ENCODE data around the gene SPARC.
"Not testable (repeated sequence)": the region's sequence is repeated elsewhere in the genome, so short reads cannot be mapped to it uniquely, and the experiment has no call there.

The SPARC gene

DNA sequence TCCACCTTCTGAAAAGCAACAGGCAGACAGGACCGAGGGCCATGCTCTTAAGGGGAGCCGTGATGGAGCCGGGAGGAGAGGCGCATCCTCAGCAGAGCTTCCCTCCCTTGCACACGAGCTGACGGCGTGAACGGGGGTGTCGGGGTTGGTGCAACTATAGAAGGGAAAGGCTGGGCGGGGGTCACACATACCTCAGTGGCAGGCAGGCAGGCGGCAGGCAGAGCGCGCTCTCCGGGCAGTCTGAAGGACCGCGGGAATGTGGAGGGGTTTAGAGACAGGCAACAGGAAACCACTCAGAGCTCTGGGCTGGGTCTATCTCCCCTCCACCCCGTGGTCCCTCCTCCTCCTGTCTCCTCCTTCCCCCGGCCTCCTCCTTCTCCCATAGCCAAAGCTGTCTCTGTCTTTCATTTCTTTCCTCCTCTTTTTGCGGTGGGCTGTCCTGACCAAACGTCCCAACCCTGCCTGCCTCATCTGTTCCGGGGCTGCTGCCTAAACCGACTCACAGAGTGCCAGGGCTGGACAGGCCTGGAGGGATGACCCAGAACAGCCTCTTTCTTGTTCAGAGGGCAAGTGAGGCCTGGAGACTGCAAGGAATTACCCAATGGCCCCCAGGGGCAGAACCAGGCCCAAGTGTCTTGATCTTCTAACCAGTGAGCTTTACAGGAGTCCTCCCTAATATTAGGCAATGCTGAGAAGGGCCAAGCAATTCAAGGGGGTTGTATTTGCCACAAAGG lies at the start of gene SPARC:
Gene SPARC (minus strand): TSS at position 242 of the 734 bp plus-strand sequence. CDS start 10,727 bp downstream, outside the sequence.
- no peak for DNase-seq

GRCh38 chr5:151735646-151736045 lies 48.9 kb upstream of the SPARC start:
- DNase-seq, result no peak

DNA sequence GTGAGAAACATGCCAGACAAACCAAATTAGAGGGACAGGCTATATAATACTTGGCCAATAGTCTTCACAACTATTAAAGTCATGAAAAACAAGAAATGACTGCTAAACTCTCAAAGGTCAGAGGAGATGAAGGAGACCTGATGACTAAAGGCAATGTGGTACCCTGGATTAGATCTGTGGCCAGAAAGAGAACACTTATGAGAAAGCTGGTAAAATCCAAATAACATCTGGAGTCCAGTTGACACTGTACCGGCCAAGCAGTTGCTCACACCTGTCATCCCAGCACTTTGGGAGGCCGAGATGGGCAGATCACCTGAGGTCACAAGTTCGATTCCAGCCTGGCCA lies 47.3 kb upstream of the SPARC start:
- no peak for DNase-seq

GRCh38 chr5:151733358-151734063 lies 46.8 kb upstream of the SPARC start:
- DNase-seq, result no peak

DNA sequence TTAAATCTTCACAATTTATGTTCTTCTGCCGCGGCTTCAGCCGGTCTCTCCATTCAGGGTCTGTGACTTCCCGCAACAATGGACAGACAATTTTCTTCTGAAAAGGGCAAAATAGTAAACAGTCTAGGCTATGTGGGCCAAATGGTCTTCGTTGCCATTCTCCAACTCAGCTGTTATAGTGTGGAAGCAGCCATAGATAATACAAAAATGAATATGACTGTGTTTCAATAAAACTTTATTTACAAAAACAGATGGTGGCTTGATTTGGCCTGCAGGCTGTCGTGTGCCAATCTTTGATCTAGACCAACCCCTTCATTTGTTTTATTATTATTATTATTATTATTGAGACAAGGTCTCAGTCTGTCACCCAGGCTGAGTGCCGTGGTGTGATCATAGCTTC lies 43.7 kb upstream of the SPARC start:
- no peak for DNase-seq

- not testable (repeated sequence) for DNase-seq
Observed at GRCh38 chr5:151729597-151729996, 42.9 kb upstream of the SPARC start.

DNA sequence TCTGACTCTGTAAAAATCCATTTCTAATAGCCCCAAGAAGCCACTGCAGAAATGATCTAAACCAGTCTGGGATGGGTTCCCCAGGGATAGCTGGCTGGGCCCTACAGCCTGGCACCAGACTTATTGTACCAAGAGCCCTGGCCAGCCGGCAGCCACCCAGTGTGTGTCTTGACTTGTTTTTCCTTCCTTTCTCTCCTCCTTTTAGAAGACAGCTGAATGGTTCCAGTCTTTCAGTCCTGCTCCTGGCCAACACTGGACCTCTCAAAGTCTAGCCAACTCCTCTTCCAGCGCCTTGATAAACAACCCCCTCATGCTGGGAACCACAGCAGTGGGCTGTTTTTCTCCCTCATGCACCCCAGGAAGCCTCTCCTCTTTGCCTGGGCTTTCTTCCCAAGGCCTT lies 37.6 kb upstream of the SPARC start:
- no peak for DNase-seq

GRCh38 chr5:151722546-151722945 lies 35.8 kb upstream of the SPARC start:
- no peak for DNase-seq

DNA sequence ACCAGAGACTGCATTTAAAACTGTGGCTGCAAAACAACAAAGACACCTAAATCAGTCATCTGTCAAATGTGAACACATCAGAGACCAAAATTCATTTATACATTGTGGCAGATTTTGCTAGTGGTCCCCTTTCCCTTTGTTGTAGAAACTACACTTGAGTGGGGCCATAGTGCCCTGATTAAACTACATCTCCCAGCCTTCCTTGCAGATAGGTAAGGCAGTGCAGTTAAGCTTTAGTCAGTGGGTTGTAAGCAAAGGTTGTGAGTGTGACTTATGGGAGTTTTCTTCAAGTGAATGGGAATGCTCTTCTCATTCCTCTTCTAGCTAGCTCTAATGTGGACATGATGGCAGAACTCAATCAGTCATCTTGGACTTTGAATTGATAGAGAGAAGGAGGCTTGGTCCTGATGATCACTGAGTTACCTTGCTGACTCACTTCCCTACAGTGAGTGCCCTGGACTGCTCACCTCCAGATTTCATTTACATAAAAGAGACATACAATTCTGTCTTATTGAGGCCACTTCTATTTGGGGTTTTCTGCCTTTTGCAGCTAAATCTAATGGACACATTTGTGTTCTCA lies 35.2 kb upstream of the SPARC start:
- no peak for DNase-seq

DNA sequence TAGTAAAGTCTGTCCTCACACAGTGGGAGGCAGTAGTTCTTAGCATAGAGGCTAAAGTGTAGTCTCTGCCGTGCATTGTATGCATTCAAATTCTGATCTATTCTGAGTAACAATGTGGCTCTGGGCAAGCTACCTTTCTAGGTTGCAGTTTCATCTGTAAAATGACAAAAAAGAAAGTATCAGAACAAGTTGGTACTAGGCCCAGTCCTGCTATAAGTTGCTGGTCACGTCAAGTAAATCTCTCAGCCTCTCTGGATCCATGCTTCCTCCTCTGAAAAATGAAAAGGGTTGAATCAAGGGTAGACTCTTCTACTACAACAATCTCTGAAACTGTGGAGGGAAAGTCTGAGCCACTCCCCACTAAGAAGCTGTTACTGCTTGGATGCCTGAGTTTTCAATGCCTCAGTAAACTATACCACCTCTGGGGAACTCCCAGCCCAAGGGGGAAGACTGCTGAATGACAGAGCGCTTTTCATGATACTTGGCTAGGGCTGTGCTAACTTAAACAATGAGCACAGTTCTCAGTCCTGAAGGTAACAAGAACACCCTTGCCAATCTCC lies 34.5 kb upstream of the SPARC start:
- DNase-seq, result no peak

DNA sequence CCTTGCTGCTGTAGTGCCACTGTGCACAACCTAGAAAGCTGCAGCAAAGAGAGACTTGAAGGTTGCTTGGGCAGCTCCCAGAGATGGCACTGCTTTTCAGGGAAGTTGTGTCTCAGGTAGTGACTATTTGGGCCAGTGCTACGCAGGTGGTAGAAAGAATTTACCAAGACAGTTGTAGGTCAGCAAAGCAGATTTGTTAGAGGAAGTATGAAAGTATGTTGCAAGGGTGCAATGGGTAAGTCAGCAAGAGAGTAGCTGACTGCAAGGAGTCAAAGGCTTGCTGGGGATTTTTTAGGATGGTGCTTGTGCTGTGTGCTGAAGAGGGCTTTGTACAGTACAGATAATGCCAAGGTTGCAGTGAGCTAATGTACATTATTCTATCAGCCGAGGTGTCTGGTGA lies 33.5 kb upstream of the SPARC start:
- DNase-seq, result no peak

DNA sequence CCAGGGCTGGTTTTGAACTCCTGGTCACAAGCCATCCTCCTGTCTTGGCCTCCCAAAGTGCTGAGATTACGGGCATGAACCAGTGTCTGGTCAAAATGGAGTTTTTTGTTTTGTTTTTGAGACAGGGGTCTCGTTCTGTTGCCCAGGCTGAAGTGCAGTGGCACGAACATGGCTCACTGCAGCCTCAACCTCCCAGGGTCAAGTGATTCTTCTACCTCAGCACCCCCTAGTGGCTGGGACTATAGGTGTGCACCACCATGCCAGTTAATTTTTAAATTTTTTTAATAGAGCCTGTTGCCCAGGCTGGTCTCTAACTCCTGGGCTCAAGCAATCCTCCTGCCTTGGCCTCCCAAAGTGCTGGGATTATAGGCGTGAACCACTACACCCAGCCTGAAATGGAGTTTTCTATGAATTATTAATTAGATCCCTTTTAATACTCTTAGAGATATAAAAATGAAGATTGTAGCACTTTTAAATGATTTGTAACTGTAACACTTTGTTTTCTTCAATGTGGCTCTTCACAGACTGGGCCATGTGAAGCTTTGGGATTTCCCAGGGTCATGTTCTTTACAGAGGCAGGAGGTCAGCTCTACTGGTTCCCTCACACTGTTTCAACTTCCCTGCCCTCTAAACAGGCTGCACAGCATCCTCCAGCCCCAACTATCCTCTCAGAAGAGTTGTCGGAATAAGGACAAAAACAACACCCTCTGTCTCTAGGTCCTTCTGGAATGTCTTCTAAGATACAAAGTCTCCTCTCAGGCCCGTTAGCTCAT lies 32.7 kb upstream of the SPARC start:
- DNase-seq, result no peak

DNA sequence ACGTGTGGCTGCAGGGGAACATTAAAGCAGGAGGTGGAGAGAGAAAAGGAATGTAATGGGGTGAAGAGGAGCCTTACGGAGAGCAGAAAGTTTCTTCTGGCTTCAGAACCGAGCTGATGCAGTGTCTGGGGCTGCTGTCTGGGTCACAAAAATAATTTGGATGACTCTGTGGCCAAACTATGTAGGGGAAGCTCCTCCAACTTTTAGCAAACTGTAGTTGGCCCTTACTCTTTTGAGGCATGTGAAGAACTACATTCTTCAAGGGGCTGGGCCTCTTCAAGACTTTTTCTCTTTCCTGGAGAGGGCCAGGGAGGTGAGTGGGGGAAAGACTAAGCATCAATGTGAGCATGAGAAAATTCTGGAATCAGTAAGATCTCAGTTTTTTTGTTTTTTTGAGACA lies 31.9 kb upstream of the SPARC start:
- no peak for DNase-seq

- DNase-seq, result no peak
Observed at GRCh38 chr5:151718153-151718552, 31.4 kb upstream of the SPARC start.

DNA sequence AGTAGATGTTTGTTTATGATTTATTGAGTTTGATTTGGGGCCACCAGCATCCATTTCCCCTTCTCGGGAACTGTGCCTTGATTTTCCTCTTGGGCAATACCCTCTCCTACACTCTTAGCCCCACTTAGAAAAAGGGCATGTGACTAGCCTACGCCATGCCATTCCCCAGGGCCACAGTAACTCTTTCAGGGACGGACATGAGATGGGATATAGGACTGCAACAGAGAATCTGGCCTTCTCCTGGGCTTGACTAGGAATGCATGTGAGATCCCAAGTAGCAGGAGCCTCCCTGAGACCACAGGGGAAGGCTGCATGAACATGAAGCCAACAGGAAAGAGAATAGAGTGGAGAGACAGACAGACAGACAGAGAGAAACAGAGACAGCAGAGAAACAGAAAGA lies 30.7 kb upstream of the SPARC start:
- DNase-seq, result no peak

- no peak for DNase-seq
Observed at GRCh38 chr5:151709109-151709735, 22.5 kb upstream of the SPARC start.

- DNase-seq, result no peak
Observed at GRCh38 chr5:151708126-151708525, 21.4 kb upstream of the SPARC start.

DNA sequence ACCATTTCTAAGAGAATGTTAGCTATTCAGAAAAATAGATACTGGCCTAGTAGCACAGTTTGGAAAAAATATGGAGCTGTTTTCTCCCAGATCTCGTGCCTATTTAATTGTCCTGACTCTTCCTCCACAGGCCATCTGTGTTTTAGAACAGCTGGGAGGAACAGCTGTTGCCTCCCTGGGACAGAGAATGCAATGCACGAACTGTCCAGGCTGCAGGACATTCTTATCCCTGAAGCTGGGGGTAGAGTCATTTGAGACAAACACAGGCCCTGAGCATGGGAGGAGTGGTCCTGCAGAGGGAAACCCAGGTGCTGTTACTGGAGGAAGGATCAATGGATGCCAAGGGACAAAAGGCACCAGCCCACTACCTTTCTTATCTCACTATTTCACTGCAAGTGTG lies 20.9 kb upstream of the SPARC start:
- DNase-seq, result no peak

GRCh38 chr5:151706906-151707305 lies 20.2 kb upstream of the SPARC start:
- no peak for DNase-seq

DNA sequence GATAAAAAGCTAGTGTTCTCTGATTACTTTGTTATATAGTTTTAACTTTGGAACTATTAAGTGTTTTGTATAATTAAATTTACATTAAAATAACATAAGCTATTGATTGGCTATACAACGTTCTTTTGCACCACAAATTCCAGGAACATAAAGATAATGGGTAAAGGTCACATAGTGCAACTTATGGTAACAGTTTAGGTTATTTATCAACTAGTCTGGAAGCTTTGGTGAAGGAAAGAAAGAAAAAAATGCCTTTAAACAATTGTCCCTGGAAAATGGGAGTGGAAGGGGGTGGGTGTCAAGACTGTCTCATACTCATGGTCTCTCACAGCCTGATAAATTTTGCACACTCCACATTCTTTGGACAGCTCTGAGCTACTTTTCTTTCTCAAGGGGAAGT lies 17.1 kb upstream of the SPARC start:
- DNase-seq, result no peak

- no peak for DNase-seq
Observed at GRCh38 chr5:151703227-151703626, 16.5 kb upstream of the SPARC start.

DNA sequence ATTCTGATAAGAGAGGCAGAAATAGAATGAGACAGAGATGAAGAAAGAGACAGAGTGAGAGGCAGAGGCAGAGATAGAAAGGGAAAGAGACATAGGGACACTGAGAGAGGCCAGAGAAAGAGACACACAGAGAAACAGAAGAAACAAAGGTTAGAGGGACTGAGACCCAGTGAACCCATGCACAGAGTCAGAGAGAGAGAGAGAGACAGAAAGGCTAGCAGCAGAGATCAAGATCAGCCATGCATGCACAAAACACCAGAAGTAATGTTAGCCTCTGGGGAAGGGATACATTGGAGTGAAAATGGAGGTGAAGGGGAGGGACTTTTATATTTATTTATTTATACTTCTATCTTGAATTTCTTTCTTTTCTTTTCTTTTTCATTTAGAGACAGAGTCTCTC lies 14.1 kb upstream of the SPARC start:
- DNase-seq, result no peak

GRCh38 chr5:151700296-151700695 lies 13.6 kb upstream of the SPARC start:
- DNase-seq, result no peak

Measured in activated naive CD4-positive, alpha-beta T cell treated with Interleukin-2 at 50 U/mL for 16 hours (primary cell).